Raji (cell line): Measurements from ENCODE around the gene PIK3R3.

Experiments
- POLR2A ChIP-seq: IDR thresholded peaks from 2 replicates; pipeline ENCODE4 v1.6.1; 2011; ENCODE audit warnings: low read depth, low read length, control low read depth; ENCODE audit not compliant: insufficient read depth

PIK3R3 gene

GRCh38 chr1:46030074-46030870 lies 102.2 kb downstream of the PIK3R3 start:
- no peak for TF ChIP-seq POLR2A

- no peak for TF ChIP-seq POLR2A
Measured at GRCh38 chr1:46027788-46028573, 104.4 kb downstream of the PIK3R3 start.

GRCh38 chr1:46026531-46026930 lies 105.9 kb downstream of the PIK3R3 start:
- TF ChIP-seq POLR2A: no peak

- TF ChIP-seq POLR2A: no peak
Measured at GRCh38 chr1:46021046-46021996, 111.1 kb downstream of the PIK3R3 start.

GRCh38 chr1:46020010-46020409 lies 112.4 kb downstream of the PIK3R3 start:
- TF ChIP-seq POLR2A: no peak

GRCh38 chr1:46019348-46019747 lies 113.1 kb downstream of the PIK3R3 start:
- TF ChIP-seq POLR2A: no peak

- TF ChIP-seq POLR2A: no peak
Measured at GRCh38 chr1:46017876-46018503, 114.4 kb downstream of the PIK3R3 start.

- no peak for TF ChIP-seq POLR2A
Measured at GRCh38 chr1:46013581-46013980, 118.8 kb downstream of the PIK3R3 start.

- no peak for TF ChIP-seq POLR2A
Measured at GRCh38 chr1:46012236-46012635, 120.2 kb downstream of the PIK3R3 start.

- no peak for TF ChIP-seq POLR2A
Measured at GRCh38 chr1:46011121-46011695, 121.2 kb downstream of the PIK3R3 start.

- TF ChIP-seq POLR2A: no peak
Measured at GRCh38 chr1:46010611-46011010, 121.8 kb downstream of the PIK3R3 start.

GRCh38 chr1:46008585-46008984 lies 123.8 kb downstream of the PIK3R3 start:
- TF ChIP-seq POLR2A: no peak

- TF ChIP-seq POLR2A: no peak
Measured at GRCh38 chr1:46005594-46005993, 126.8 kb downstream of the PIK3R3 start.

- TF ChIP-seq POLR2A: no peak
Measured at GRCh38 chr1:46004492-46004891, 127.9 kb downstream of the PIK3R3 start.
